HG03457 (cell line): ENCODE data around the gene ARHGEF12.

ENCODE experiments used
- ATAC-seq: cut with Tn5 transposase; IDR thresholded peaks from one replicate; pipeline ENCODE4 v1.9.1; 2021; ENCODE audit warnings: moderate number of reproducible peaks; ENCODE audit not compliant: unreplicated experiment

The ARHGEF12 gene

GRCh38 chr11:120512739-120513435 lies 176.7 kb downstream of the ARHGEF12 start:
- ATAC-seq, result no peak

GRCh38 chr11:120513436-120514315 lies 177.5 kb downstream of the ARHGEF12 start:
- ATAC-seq, result no peak

GRCh38 chr11:120514541-120515121 lies 178.4 kb downstream of the ARHGEF12 start:
- no peak for ATAC-seq

DNA sequence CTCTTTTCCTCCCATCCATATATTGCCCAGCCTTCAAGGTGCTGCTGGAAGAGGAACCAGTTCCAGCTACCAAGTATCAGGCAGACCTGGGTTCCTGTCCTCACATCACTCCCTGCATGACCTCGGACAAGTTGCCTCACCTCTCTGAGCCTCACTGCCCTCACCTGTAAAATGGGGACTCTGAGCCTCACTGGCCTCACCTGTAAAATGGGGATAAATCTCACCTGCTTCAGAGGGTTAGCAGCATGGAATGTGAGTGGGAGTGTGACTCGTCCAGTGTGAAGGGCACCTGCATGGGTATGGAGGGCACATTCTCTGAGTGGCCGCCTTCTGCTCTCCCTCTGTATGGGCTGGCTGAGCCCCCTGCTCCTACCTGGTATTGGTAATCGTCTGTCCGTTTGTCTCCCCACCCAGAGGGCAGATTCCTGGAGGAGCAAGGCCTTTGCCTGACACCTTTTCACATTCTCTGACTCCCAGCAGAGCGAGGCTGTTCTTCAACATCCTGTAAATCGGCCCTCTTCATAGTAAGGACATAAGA lies 179.0 kb downstream of the ARHGEF12 start:
- ATAC-seq, result no peak

DNA sequence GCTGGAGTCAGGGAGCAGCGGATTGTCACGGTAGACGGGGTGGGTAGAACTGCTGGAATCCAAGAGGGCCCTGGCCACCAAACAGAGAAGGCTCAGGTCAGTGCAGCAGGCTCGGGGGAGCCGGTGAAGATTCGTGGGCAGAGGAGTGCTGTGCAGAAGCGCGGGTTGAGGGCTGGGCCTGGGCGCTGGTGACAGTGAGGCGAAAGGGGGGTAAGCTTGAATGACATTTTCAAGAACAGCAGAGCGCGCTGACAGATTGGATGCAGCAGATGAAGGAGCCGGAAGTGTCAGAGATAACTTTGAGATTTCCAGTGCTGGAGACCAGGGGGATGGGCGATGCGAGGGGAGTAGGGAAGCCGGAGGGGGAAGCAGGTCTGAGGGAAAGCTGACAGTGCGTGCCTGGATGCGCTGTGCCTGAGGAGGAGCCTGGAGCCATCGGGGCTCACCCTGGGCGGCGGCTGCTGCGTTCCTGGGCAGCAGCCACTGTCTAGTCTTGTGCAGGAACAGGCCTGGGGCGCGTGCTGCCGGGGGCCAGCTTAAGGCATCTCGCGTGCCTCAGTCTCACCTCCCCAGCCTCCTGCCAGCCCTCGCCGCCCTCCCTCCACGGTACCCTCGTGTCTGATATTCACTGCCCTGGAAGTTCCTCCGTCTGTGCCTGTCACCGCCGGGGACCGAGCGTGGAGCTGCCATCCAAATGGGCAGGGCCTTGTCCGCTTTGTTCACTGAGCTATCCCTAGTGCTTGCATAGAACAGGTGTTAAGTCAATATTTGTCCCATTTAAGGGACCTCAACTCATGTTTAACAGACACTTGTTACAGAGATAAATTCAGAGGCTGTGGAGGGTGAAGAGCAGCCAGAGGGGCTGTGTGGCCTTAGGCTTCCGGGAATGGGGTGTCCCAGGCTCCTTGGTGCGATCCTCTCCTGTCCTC lies 180.5 kb downstream of the ARHGEF12 start:
- no peak for ATAC-seq

DNA sequence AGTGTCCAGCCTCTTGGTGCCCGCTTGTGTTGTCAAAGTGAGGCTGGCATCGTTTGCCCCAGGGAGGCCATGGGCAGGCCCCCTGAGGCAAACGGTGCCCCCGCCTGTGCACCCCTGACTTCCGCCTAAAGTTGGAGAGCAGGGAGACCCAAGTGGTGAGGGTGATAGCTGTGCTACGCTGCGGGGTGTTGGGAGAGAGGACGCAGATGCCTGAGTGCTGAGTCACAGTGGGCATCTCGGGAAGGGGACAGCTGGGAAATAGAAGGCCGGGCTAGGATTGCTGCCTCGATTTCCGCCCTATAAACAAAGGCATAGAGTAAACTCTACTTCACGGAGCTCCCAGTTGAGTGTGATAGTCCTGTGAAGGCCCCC lies 181.2 kb downstream of the ARHGEF12 start:
- no peak for ATAC-seq

- ATAC-seq, result no peak
Measured at GRCh38 chr11:120517801-120518291, 181.6 kb downstream of the ARHGEF12 start.

GRCh38 chr11:120518356-120518755 lies 182.1 kb downstream of the ARHGEF12 start:
- ATAC-seq, result no peak

DNA sequence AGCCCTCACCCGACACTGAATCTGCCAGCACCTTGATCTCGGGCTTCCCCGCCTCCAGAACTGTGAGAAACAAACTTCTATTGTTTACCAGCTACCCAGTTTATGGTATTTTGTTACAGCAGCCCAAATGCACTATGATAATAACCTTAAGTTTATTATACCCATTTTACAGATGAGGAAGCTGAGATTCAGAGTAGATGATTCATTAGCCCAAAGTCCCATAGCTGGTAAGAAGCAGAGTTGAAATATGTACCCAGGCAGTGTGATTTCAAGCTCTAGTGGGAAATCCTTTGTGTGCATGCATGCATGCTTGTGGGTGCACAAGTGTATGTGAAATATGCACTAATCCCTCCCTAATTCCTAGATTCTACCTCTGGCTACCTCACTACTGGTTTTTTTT lies 183.3 kb downstream of the ARHGEF12 start:
- no peak for ATAC-seq

- ATAC-seq, result no peak
Measured at GRCh38 chr11:120520091-120520822, 184.0 kb downstream of the ARHGEF12 start.

DNA sequence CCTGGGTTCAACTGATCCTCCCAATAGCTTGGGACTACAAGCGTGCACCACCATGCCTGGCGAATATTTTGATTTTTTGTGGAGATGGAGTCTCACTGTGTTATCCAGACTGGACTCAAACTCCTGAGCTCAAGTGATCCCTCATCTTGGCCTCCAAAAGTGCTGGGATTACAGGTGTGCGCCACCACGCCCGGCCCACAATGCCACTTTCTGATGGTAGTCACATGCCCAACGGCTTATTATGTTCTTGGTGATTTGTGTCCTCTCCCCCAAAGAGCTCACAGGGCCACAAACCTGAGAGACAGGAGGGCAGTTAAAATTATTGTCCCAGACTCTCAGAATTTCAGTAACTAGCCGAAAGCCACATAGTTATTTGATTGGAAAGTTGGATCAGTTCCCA lies 185.0 kb downstream of the ARHGEF12 start:
- no peak for ATAC-seq

GRCh38 chr11:120522021-120522420 lies 185.8 kb downstream of the ARHGEF12 start:
- ATAC-seq, result no peak

- no peak for ATAC-seq
Measured at GRCh38 chr11:120522736-120523135, 186.5 kb downstream of the ARHGEF12 start.

- ATAC-seq, result no peak
Measured at GRCh38 chr11:120523196-120523595, 187.0 kb downstream of the ARHGEF12 start.

DNA sequence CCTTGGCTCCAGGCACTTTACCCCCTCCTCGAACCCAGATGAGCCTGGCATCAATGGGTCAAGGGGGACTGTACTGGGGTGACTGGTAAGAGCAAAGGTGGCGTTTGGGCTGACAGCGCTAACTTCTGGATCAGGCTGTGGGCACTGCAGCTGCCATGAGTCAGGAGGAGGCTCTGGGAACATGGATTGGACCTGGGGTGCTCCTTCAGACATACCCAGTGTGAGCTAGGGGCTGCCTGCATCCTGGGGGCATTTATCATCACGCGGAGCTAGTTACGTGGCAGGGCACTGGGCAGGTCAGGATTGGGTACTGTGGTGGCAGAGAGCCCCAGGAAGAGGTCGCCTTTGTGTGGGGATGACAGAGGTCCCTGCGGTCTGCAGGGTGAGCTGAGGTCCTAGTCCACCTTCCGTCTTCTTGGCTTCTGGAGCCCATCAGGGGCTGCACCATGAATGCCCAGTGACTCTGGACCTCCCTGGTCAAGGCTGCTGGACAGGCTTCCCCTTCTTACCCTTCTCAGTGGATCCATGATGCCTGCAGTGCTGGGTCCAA lies 188.4 kb downstream of the ARHGEF12 start:
- no peak for ATAC-seq

- ATAC-seq, result no peak
Measured at GRCh38 chr11:120525261-120526171, 189.3 kb downstream of the ARHGEF12 start.

- no peak for ATAC-seq
Measured at GRCh38 chr11:120526241-120526640, 190.0 kb downstream of the ARHGEF12 start.

DNA sequence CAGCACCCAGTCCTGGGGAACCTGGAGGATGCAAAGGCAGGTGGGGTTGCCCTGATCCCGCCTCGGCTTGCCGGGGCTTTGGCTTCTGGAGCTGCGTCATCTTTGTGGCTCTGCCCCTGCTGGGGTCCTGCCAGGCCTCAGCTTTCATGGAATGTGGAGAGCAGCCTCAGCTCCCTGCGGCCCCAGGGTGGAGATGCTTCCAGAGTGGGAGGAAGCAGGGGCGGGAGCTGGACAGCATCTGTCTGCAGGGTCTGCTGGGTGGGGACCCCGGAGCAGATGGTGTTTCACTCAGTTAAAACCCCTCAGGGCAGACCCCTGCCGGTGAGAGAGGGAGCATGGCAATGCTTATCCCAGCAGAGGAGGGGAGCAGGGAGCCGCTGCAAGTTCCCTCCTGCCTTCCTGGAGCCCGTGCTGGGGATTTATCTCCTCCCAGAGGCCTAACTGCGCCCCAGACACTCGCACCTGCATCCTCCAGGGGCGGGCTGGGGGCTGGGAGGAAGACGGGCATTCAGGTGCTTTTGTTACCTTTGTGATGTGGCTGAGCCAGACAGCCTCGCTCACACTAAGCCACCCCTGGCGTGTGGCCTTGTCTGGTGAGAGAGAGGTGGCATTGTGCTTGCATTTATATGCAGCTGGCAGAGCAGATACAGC lies 191.0 kb downstream of the ARHGEF12 start:
- ATAC-seq, result no peak
